NCI-H1417 treated with DMSO at 0.1 percent for 48 hours (cell line): Measurements from ENCODE around the gene TPBGL.

Experiments
- DNase-seq: peaks from one replicate; lab custom pipeline; 2025; lab: John Stamatoyannopoulos, UW

TPBGL gene

DNA sequence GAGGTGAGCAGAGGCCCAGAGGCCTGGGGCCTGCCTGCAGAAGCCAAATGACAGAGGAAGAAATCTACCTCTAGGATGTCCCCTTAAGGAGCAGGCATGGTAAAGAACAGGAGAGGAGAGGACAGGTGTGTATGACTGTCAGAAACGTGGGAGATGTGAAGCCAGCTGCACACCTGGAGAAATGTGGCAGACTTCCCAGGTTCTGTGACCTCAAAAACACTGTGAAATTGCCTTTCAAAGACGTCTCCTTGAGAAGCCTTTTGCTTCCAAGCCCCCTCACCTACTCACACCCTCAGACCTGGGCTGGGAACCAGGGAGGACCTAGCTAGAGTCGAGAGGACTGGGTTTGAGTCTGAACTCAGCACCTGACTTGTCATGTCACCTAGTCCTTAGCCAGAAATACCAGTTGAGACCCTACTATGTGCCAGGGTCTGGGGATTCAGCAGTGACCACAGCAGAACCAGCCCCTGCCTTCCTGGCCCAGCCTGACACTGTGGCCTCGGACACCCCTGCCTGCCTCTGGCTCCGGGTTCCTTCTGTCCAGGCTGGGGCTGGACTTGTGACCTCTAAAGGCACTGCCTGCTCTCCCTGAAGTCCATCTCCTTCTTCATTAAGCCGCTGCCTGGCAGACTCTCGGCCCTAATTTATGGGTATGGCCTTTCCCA is 5.6 kb downstream of the TPBGL start:
- DNase-seq: no peak

DNA sequence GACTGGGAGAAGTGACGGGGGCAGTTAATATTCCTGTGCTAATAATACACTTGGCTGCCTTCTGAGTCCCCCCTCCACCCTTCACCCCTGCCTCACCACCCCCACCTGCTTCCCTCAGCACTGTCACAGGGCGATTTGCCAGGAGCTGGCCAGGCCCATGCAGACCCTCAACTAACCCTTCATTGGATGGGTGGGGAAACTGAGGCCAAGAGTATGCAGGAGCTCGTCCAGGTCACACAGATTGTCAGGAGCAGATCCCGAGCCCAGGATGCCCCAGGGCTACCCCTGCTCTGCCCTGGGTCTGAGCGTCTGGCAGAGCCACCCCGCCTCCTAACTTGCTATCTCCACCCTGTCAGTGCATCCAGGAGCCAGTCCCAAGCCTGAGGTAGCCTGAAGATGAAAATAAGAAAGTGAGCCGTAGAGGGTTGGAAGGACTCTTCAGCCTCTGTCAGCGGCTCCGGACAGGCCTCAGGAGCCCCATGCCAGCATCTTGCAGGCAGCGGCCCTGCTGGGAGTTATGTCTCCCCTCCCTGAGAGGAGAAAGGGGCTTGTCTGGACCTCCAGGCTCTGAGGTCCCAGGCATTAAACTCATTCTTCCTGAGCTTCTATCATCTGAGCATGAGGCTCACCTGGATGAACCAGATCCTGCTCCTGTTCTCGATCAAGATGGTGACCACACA is 6.2 kb downstream of the TPBGL start:
- no peak for DNase-seq

DNA sequence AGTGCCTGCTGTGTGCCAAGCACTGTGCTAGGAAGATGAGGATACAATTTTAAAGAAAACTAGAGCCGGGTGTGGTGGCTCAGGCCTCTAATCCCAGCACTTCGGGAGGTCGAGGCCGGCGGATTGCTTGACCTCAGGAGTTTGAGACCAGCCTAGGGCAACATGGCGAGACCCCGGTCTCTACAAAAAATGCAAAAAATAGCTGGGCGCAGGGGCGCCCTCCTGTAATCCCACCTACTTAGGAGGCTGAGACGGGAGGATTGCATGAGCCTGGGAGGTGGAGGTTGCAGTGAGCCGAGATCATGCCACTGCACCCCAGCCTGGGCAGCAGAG is 8.3 kb downstream of the TPBGL start:
- no peak for DNase-seq

DNA sequence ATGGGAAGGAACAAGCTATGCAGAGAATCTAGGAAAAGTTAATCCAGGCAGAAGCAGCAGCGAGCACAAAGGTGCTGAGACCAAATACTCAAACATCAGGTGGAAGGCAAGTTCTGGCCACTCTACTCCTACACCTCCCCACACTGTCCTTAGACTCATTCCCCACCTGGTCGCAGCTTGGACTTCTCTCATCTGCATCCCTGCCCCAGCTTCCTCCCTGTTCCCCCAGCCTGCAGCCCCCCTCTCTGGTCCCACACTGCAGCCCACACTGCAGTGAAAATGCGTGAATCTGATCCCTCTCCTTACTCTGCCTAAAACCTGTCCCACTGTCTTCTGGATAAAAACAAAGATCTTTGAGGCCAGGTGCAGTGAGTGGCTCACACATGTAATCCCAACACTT is 9.1 kb downstream of the TPBGL start:
- no peak for DNase-seq

DNA sequence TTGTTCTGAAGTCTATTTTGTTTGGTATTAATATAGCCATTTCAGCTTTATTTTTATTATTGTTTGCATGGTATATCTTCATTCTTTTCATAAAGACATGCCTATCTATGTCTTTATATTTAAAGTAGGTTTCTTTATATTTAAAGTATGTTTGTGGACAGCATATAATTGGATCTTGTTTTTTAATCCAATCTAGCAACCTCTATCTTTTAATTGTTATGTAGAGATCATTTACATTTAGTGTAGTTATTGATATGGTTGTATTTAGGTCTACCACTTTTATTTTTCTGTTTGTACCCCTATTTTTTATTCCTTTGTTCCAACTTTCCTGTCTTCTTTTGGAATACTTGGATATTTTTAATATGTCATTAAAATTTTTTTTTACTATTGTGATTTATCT is 13.8 kb downstream of the TPBGL start:
- DNase-seq: no peak

DNA sequence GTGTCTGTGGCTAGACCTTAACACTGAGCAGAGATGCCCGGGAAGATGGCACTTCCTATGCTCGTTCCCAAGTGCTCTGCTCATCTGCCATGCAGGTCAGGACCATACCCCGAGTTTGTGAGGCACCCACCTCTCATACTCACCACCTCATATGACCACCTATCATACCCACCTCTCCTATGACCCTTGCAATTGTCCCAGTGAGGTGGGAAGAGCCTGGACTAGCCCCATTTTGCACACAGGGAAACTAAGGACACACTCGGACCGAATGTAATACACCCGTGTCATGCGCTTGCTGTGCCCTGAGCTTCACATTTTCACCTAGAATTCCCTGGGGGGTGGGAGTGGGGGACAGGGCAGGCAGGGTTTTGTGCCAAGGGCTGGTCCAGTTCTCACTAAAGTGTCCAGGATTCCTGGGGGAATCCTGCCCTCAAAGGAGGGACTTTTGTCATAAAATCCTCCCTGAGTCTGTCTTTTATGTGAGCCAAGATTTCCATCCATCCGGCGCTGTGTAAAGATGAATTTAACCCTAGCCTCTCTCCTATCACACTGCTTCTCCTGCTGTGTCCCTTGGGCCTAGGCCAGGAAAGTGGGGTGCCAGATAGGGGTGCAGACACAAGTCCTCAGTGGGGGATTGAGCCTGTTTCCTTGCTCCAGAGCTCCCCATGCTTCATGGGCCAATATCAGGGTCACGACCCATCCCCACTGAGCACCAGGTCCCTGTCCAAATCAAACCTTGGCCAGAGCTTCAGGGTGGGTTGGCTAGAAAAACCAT is 20.0 kb downstream of the TPBGL start:
- DNase-seq: no peak

DNA sequence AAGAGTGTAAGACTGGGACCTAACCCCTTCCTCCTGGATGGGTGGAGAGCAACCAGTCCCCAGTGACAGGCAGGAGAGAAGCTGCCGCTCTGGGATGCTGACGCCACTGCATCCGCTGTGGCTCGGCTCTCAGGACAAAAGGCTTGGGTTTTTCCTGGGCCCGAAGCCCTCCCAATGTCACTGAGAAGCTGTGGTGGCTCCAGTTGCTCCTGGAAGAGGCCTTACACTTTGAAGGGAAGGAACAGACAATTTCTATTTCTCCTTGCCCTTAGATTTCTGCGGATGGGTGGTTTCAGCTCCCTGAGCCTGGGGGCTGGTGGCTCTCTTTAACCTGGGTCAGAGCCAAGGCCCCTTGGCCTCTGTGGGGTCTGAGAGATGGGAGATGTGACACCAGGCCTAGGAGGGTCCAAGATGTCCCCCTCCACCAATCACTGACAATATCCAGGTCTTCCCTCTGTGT is 21.4 kb downstream of the TPBGL start:
- no peak for DNase-seq

DNA sequence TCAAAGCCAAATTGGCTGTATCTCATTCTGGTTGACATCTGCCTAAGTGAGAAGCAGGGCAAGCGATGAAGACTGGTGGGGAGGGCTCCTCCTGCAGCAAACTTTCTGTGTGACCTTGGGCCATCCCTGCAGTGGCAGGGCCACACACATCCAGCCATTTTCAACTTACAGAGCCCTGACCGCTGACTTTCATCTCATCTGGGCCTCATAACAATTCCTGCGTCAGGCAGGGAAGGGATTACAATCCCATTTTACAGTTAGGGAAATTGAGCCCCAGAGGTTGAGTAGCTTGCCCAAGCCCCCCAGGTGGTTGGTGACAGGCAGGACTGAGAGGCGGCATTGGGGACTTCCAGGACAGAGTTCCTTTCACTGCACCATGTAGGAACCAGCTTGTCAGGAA is 21.9 kb downstream of the TPBGL start:
- no peak for DNase-seq

DNA sequence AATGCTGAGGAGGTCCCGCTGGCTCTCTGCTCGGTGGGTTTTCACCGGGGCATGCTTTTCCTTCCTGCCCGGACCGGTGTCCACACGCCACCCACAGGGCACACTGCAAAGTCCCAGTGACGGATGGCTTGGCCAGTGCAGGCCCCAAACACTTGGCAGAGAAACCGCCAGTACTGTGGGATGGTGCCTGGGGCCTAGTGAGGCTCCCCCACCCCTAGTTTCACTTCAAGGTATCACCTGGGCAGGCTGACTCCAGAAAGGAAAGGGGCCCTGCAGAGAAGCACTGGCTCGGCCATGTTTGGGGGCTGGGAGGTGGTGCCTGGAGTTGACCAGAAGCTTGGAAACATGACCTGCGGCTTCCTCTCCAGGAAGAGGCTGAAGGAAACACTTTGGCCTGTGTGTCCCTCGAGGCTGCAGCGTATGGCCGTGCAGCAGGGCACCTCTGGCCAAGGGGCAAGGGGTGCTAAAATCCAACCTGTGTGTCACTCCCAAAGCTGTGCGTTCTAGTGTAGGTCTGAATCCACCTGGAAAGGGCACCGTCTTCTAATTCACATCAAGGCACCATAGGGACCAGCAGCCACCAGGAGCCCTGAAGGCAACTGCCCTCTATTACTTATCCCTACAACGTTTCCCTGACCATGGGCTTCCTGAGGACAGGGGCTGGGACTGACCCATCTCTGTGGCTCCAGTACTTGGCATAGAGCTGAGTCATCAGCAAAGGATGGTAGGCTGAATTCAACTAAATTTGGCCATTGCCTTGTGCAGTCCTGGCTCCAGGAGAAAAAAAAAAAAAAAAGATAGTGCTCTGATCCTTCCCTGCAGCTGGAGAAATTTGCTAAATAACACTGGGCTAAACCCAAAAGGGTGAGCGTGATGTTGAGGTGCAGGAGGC is 22.6 kb downstream of the TPBGL start:
- no peak for DNase-seq

DNA sequence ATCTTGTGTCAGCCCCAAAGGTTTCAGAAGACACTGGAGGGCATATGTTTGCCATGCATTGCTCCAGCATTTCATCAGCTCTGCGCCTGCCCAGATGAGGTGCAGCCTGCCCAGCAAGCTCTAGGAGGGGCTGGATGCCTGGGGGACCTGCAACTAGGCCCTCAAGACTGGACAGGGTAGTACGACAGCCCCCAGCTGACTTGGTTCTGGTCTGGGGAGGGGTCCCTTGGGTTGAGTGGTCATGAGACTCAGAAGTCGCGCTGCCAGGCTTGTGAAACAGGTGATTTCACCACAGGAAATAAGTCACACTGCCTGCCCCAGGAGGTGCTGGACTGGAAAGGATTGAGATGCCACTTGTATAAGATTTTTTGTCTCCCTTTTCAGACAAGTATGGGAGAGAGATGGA is 23.4 kb downstream of the TPBGL start:
- DNase-seq: no peak

DNA sequence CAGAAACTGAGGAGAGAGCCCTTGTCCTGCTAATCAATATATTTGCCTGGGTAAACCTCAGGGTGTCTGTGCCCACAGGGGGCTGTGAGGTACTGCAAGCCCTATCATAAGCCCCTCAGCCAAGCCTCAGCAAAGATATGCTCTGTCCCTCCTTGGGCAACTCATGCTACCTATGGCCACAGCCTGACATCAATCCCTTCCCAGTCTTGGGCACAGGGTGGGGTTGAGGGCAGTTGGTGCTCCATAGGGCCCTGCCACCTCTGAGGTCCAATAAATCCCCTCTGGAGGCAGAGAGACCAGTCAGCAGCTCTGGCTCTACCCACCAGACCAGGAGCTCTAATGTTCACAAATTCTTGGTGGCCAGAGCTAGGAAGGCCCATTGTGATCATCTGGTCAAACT is 23.8 kb downstream of the TPBGL start:
- no peak for DNase-seq

DNA sequence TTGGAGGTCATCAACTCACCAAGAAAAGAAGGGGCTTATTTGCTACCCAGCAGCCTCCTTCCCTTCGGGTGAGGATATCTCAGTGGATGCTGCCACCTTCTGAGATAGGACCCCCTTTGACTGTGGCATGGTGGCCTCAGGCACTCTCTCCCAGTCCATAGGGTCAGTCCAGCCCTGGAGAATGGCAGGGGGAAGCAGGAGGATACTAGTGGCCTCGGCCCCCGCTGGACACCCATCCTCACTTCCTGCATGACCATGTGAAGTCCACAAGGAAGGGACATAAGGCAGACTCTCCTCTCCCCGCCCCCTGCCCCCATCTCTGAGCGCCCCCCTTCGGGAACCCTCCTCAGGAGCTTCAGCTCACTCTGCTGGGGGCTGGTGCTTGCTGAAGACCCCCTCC is 24.4 kb downstream of the TPBGL start:
- DNase-seq: no peak

DNA sequence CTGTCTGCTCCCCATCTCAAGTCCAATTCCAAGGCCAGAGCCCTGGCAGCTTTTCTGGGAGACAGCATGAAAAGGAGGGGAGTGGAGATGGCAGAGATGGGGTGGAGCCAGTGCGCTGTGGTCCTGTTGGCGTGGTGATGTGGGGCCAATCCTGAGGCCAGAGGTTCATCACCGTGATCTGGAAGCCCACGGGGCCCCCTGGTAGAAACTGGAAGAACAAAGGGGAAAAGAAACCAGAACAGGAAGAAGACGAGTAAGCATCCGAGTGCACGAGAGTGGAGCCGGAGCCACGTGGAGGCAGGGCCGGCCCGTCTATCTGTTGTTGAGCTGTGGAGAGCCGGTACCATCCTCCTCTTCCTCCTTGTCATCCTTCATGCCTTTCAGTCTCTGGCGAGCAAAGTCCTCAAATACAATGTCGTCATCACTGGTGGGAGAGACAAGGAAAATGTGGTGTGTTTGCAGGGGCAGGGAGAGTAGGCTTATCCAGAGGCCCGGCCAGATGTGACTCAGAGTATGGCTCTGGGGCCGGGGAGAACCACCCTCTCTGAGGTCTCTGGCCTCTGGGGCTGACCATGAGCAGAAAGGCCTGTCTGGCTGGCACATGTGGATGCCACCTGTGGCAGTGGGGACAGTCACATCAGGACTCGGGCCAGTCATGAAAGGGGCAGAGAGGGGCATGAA is 25.4 kb downstream of the TPBGL start:
- DNase-seq: no peak

DNA sequence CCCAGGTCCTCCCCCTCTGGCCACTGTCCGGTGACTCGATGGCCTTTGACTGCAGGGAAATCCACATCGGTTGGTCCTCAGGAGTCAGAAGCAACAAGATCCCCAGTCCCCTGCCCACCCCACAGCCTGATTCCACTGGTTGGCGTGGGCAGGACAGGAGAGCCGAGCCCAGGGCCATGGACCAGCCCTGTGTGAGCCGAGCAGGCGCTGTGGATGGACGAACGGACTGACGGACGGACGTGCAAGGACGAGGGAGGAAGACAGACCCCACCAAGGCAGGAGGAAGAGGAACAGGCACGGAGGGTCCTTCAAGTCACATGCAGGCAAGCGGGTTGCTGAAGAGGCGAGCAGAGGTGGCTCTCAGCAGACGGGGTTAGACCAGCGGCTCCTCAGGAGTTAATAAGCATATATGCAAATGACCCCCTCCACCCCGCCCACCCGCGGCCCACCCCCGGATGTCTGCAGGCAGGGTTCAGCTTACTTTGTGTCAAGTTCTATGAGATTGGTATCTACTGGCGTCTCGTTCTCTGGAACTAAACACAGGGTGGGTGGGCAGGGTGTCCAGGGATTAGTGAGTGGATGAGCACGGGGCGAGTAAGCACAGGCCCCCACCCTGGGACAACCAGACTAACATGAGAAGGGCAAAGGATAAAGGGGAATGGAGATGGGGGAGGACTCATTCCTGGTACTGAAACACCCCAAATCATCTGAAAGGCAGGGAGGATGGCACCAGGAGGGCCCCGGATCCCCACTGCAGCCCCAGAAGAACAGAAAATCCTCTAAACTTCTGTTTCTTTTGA is 26.8 kb downstream of the TPBGL start:
- no peak for DNase-seq

DNA sequence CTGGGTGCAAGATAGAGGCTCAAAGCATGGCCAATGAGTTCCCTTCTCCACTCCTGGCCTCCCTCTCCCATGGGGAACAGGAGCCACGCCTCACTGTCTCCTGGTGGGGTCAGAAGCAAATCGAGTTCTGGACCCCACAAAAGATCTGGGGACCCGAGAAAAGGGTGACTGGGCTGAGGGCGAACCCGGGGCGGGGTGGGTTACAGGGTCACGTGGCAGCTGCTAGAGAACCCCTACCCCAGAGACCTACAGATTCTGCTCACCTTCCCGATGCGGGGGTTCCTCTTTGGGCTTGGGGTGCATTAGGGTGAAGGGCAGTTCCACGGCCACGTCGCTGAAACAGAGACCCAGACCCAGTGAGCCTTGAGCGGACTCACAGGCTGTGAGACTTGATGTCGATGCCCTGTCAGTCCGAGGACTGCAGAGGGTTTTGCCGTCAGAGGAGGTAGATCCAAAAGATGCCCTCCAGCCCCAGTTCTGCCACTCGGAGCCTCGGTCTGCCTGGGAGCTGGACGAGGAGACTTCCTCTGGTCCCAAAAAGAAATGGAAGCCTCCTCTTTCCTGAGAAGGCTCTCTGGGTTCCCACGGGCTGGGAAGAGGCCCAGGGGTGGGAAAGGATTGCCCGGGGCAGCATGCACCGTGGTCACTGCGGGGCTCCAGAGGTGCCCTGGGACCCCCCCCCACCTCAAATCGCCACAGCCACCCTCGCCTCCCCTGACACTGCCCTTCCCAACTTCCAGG is 28.2 kb downstream of the TPBGL start:
- no peak for DNase-seq

DNA sequence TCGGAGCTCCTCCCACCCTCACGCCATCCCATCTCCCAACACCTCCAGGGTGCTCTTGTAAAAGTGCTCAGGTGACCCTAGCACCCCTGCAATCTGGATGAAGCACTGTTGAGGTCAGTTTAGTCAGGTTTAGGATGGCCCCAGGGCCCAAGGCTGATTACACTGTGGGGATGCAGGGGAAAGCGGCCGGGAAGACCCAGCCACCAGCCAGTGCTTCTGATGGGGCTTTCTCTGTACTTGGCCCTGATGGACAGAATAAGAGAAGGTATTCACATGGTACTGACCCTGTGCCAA is 28.7 kb downstream of the TPBGL start:
- no peak for DNase-seq

DNA sequence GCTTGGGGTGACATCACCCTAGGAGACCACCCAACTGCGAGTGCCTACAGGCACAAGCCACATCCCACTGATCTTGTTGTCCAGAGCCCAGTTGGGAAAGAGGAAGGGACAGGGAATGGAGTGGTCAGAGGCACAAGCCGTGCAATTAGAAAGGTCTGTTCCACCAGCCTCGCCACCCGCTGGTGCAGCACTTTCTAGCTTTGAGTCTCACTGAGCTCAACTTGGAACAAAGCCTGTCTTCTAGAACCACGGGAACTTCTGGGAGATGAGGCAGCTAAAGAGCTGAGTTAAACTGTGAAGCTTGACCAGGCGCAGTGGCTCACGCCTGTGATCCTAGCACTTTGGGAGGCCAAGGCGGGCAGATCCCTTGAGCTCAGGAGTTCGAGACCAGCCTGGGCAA is 29.3 kb downstream of the TPBGL start:
- no peak for DNase-seq

DNA sequence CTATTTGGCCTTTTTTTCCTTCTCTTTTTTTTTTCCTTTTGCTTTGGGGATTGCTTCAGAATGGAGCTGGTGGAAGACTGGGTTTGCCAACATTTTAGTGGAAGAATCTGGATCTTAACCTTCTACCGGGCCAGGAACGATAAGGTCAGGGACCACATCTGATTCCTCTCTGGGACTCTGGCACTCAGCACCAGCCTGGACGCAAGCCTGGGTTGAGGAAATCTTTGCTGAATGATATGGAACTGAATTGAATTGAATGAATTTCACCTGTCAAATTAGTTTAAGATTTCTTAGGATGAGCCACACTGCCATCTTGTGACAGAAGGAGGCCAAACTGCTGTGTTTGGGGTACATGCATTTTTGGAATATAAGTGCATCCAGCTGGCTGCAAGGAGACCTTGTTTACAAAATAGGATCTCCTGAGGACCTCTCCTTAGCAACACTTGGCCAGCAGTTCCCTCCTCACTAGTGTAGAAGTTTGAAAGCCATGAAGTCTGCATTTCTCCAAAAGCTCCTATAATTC is 30.4 kb downstream of the TPBGL start:
- DNase-seq: no peak

DNA sequence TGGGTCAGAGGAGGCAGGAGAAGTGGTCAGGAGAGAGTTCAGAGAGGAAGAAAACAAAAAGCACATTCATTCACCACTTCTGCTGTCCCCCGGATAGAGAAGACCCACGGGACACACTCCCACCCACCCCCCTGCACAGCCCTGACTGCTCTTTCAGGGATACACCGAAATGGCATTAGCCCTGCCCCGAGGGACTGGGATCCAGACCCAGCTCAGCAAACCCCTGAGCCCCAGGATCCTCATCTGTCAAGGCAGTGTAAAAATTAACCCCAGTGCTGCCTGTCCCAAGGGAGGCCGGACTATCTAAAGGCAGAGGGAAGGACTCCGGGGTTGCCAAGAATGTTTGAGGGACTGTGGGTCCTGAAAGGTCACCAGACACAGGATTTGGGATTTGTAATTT is 31.2 kb downstream of the TPBGL start:
- DNase-seq: no peak

DNA sequence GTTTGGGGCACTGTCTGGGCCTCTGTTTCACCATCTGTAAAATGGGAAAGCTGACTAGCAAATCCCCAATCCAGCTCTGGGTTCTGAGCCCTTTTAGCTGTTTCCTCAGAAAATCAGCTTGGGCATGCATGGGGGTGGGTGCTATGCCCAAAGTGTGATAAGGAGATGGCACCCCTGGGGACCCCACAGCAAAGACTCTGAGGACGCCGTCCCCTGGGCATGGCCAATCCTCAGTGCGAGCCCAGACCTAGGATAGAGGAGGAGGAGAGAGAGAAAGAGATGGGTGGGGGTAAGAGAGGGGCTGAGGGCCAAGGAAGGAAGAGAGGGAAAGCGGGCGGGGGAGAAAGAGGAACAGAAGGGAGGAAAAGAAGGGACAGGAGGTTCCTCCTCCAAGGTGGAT is 31.8 kb downstream of the TPBGL start:
- no peak for DNase-seq
